ENCODE measurements around the gene CCDC157. TPM values are rescaled to one million over a fixed set of nuclear protein-coding genes. Genes with fewer than 3 reads are reported as not detected.

CCDC157 gene
- 1.3 and 2.6 TPM in 2 replicates for total RNA-seq

DNA sequence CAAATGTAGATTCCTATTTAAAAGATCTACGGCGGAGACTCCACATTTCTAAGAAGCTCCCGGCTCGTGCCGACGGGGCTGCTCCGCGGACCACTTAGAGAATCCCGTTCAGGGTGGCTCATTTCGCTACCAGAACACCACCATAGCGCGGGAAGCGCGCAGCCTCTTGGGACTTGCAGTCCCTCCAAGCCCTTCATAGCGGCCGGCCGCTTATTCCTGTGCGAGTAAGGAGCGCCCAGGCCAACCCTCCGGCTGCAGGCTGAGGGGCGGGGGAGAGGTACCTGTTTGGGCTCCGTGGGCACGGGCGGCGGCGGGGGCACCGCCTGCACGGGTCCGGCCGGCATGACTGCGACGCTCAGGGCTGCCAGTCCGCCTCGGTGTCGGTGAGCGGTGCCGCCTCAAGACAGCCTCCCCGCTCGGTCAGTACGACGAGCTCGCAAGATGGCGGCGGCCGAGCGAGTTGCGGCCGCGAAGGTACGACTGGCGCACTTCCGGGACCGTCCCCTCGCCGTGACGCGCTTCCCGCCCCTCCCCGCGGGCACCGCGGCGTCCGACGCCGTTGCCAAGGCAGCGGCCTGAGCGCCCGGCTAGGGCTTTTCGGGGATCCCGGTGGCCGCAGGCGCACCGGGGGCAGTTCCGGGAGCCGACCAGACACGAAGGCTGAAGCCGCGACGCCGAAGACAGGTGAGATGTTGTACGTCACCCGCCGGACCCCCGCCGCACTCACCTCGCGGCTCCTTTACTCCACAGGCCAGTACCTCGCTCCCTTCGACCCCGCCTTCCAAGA lies at the start of gene CCDC157, which contains the start of gene SF3A1:
CCDC157 (plus strand) TSS at position 559 of the 787 bp plus-strand sequence. CDS start 8,994 bp downstream, outside the sequence.
SF3A1 (minus strand) TSS at position 446 of the 787 bp plus-strand sequence; CDS start at position 344, 102 bp downstream.
- TF ChIP-seq, protein P1, sequence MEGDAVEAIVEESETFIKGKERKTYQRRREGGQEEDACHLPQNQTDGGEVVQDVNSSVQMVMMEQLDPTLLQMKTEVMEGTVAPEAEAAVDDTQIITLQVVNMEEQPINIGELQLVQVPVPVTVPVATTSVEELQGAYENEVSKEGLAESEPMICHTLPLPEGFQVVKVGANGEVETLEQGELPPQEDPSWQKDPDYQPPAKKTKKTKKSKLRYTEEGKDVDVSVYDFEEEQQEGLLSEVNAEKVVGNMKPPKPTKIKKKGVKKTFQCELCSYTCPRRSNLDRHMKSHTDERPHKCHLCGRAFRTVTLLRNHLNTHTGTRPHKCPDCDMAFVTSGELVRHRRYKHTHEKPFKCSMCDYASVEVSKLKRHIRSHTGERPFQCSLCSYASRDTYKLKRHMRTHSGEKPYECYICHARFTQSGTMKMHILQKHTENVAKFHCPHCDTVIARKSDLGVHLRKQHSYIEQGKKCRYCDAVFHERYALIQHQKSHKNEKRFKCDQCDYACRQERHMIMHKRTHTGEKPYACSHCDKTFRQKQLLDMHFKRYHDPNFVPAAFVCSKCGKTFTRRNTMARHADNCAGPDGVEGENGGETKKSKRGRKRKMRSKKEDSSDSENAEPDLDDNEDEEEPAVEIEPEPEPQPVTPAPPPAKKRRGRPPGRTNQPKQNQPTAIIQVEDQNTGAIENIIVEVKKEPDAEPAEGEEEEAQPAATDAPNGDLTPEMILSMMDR (IDR thresholded peaks at IDR 0.05; ENCODE audit: insufficient read depth, low read depth, low read length), result no peak
- peak; percentile 94 for DNase-seq (ENCODE audit: low read depth)
- H3K4me3 ChIP-seq (ENCODE audit: low read depth, low read length), result peak within 1 kb of the TSS; percentile 91

DNA sequence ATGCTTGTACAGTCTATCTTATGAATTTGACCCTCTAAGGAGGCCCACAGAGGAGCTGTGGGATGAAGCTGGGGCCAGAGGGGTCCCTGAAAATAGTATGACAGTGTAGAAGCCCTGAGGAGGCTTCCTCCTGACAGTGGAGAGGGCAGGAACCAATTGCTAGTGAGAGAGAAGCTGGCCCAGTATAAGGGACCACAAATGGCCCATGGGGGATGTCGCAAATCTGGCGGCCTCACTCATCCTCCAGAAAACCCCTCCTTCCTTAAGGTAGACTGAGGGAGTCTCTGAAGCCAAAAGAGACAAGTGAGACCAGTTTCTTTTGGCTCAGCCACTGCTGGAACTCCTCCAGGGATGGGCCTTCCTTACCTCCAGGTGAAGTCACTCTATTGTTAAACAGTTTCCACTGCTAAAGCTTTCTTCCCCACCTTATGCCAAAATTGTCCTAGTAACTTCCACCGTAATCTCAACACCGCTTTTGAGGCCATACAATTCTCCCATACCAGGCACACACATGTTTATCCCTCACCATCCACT lies 49.7 kb upstream of the CCDC157 start:
- DNase-seq (ENCODE audit: low read depth), result no peak
- no peak overlapping the region for H3K4me3 ChIP-seq (ENCODE audit: low read depth, low read length)
- TF ChIP-seq, protein P1 (IDR thresholded peaks at IDR 0.05; ENCODE audit: insufficient read depth, low read depth, low read length), result no peak

DNA sequence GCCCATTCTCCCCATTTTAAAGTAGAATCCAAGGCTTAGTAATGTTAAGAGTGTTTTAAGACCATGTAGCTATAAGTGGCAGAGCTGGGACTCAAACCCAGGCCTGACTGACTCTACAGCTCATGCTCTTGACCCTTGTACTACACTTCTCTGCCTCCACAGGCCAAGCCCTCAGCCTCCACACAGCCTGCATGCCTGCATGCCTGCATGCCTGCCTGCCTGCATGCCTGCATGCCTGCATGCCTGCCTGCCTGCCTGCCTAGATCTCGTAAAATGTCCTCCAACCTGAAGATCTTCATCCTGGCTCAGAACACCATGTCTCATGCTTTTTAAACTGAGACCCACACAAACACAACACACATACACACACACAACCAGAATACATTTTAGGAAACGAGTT lies 48.7 kb upstream of the CCDC157 start:
- no peak for DNase-seq (ENCODE audit: low read depth)
- TF ChIP-seq, protein P1 (IDR thresholded peaks at IDR 0.05; ENCODE audit: insufficient read depth, low read depth, low read length), result no peak
- no peak overlapping the region for H3K4me3 ChIP-seq (ENCODE audit: low read depth, low read length)

DNA sequence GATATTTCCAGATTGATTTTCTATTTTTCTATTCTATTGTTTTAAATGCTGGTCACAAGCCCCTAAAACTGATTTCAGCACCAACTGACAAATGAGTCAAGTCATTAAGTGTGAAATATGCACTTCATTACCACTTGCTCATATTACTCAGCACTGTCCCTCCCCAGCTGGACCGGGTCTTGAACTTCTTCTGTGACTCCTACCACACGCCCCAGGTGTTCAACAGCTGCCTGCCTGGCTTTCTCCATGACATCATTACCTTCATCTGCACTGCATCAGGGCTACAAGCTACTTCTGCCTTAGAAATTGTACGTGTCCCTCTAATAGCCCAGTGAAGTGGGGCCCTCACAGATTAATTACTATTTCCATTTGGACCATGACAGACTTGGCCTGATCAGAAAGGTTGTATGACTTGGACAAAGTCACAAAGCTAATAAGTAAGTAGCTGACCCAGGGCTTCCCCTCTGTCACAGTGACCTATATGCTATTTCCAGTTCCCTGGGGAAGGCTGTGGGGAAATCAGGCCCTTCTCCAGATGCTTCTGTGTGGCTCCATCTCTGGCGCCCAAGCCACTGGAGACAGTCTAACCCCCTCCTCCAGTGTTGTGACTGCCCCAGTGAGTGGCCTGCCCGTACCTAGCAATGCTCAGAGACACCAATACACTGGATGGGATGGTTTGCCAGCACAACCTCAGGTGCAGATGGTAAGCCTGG lies 48.1 kb upstream of the CCDC157 start:
- TF ChIP-seq, protein P1 (IDR thresholded peaks at IDR 0.05; ENCODE audit: insufficient read depth, low read depth, low read length), result no peak
- H3K4me3 ChIP-seq (ENCODE audit: low read depth, low read length), result no peak overlapping the region
- DNase-seq (ENCODE audit: low read depth), result peak; percentile 94

DNA sequence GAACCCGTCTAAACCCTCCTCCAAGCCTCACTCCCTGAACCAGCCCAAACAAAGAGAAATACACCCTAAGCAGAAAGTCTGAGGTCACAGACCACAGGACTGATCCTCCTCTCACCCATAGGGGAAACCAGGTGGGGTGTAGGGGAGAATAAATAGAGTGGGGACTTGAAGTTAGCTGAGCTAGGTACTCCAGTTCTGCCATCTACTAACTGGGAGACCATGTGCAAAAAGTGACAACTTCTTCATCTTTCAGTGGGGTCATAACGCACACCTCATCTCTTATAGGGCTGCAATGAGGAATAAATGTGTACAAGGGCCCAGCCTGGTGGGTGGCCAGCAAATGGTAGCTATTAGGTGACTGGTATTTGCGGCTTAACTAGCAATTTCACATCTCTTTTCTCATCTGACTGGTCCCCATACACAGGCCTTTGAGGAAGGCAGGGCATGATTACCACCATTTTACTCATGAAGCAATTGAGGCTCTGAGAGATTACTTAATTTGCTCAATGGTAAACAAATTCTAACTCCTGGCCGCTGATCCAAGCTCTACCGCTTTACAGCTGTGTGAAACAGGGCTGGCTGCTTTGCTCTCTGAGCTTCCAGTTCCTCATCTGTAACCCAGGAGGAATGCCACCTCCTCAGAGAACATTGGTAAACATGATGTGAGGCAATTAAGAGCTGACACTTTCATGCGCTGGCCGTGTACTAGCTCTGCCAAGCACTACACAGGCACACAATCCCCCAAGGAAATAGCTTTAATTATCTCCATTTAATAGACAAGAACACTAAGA lies 46.7 kb upstream of the CCDC157 start:
- DNase-seq (ENCODE audit: low read depth), result peak; percentile 98
- TF ChIP-seq, protein P1 (IDR thresholded peaks at IDR 0.05; ENCODE audit: insufficient read depth, low read depth, low read length), result no peak
- H3K4me3 ChIP-seq (ENCODE audit: low read depth, low read length), result no peak overlapping the region

Measured in fibroblast of villous mesenchyme (primary cell).